Renal pelvis (tissue), 3 donors: ENCODE measurements around the gene APOH. TPM values are rescaled to one million over a fixed set of nuclear protein-coding genes. Genes with fewer than 3 reads are reported as not detected.

Experiments used
- polyA plus RNA-seq, 3 donors: library from polyadenylated mRNA; unstranded; fragments of 120-200 nt; gene quantifications; one replicate each; pipeline ENCODE4 v1.2.1, GENCODE V29; 2013; ENCODE audit not compliant: insufficient read length in 3 of 3

Gene APOH
- polyA plus RNA-seq, 3 donors, result 0.20 to 0.30 (median 0.26) TPM

Other genes with a start within 250 kb of the APOH start
- 10 to 100 TPM; 11.9 to 16.1 (median 13.9) TPM for gene CEP112, start 37.3 kb downstream of the APOH start, polyA plus RNA-seq
- 10 to 100 TPM; 22.1 to 32.7 (median 28.5) TPM for gene PRKCA, start 73.2 kb upstream of the APOH start, polyA plus RNA-seq